ENCODE measurements around the gene LRRC27.

- TF ChIP-seq POU6F1 (CRISPR knock-in tag; IDR thresholded peaks at IDR 0.05; ENCODE audit: borderline replicate concordance, low read depth), result no peak
- no peak for TF ChIP-seq ARNTL (CRISPR knock-in tag; IDR thresholded peaks at IDR 0.05; ENCODE audit: borderline replicate concordance, low read depth)
- TF ChIP-seq ZFP3 (CRISPR knock-in tag; IDR thresholded peaks at IDR 0.05), result no peak
- no peak for TF ChIP-seq ZFP30 (CRISPR knock-in tag; IDR thresholded peaks at IDR 0.05)
- no peak for TF ChIP-seq PATZ1 (CRISPR knock-in tag; IDR thresholded peaks at IDR 0.05; ENCODE audit: borderline replicate concordance)
- TF ChIP-seq BACH2 (CRISPR knock-in tag; IDR thresholded peaks at IDR 0.05; ENCODE audit: borderline replicate concordance), result no peak
Observed at GRCh38 chr10:132402781-132403241, 70.8 kb downstream of the LRRC27 start.
